Measurements from ENCODE around the gene RSBN1L. TPM values are rescaled to one million over a fixed set of nuclear protein-coding genes. Genes with fewer than 3 reads are reported as not detected.

The RSBN1L gene
- polyA plus RNA-seq, 2 of the 4 experiments (the other 2 are of a cell fraction): 11.1 to 13.0 TPM

GRCh38 chr7:77653572-77653971, 42.7 kb upstream of the RSBN1L start:
- H3K4me1 ChIP-seq: peaks cover 30% of the 10 kb centered on the region
- H3K9me3 ChIP-seq: no peaks in the 10 kb centered on the region
- WGBS (ENCODE audit: missing lambda C conversion rate): 93% methylated on average over 2 of the region's 2 CpGs
- no peak for FAIRE-seq
- no peak overlapping the region for H3K4me3 ChIP-seq
- no peak overlapping the region for H3K27ac ChIP-seq
- no peak for ATAC-seq
- ChIA-PET POLR2A (no interaction called here), CTCF (interaction anchor here (1.0 to 1.5 kb wide), 2 partner anchors 43 to 106 kb away, joined by 3 to 5 read pairs; partner anchors contain the start of gene RSBN1L)
- DNase-seq (ENCODE audit: low read depth in 1 of 2, low spot score in 1 of 2): no peak
- TF ChIP-seq RAD21 (conservative IDR thresholded peaks at IDR 0.05 in 1 of 2, IDR thresholded peaks at IDR 0.05 in 1 of 2) (no peak), SREBF2 (IDR thresholded peaks at IDR 0.05) (no peak), ZFP36 (IDR thresholded peaks at IDR 0.05; ENCODE audit: borderline replicate concordance, partially characterized antibody) (no peak)
- no peak overlapping the region for H3K4me2 ChIP-seq

GRCh38 chr7:77655356-77655755, 40.9 kb upstream of the RSBN1L start:
- ChIA-PET POLR2A (no interaction called here), CTCF (interaction anchor here (0.9 to 4.5 kb wide), 5 partner anchors 10 to 216 kb away, joined by 3 to 32 read pairs (median 5); no protein-coding TSS in a partner anchor)
- H3K27ac ChIP-seq: no peak overlapping the region
- H3K4me3 ChIP-seq: no peak overlapping the region
- no peak overlapping the region for H3K4me2 ChIP-seq
- TF ChIP-seq JUN (IDR thresholded peaks at IDR 0.05) (no peak), CTCF (IDR thresholded peaks at IDR 0.05) (no peak), GATA3 (IDR thresholded peaks at IDR 0.05; ENCODE audit: borderline replicate concordance) (no peak), USF2 (IDR thresholded peaks at IDR 0.05) (no peak), HOXA7 (CRISPR knock-in tag; IDR thresholded peaks at IDR 0.05) (no peak), TFCP2L1 (CRISPR knock-in tag; IDR thresholded peaks at IDR 0.05) (no peak), CEBPB (IDR thresholded peaks at IDR 0.05) (no peak), RNF2 (IDR thresholded peaks at IDR 0.05; ENCODE audit: borderline replicate concordance, low read depth) (no peak), HOXB13 (CRISPR knock-in tag; IDR thresholded peaks at IDR 0.05; ENCODE audit: low read depth) (no peak), EP300 (IDR thresholded peaks at IDR 0.05) (no peak), PHF8 (IDR thresholded peaks at IDR 0.05; ENCODE audit: borderline replicate concordance, low read depth) (no peak), HOXB5 (CRISPR knock-in tag; IDR thresholded peaks at IDR 0.05) (no peak), KDM1A (IDR thresholded peaks at IDR 0.05; ENCODE audit: low read depth) (no peak), HMGXB4 (CRISPR knock-in tag; IDR thresholded peaks at IDR 0.05; ENCODE audit: borderline replicate concordance) (no peak), SREBF2 (IDR thresholded peaks at IDR 0.05) (no peak), TP53 (CRISPR knock-in tag; IDR thresholded peaks at IDR 0.05) (no peak), CHD2 (IDR thresholded peaks at IDR 0.05; ENCODE audit: low read length, partially characterized antibody) (no peak), CHD4 (IDR thresholded peaks at IDR 0.05; ENCODE audit: borderline replicate concordance) (no peak)
- no peaks in the 10 kb centered on the region for H3K9me3 ChIP-seq
- ATAC-seq (no peak), FAIRE-seq (no peak), DNase-seq (ENCODE audit: low read depth in 1 of 2, low spot score in 1 of 2) (no peak)
- H3K4me1 ChIP-seq: peaks cover 15% of the 10 kb centered on the region
- WGBS (ENCODE audit: missing lambda C conversion rate): 98% methylated on average over 1 of the region's 1 CpG
